ENCODE measurements around the gene RBMX.

Gene RBMX

GRCh38 chrX:136862546-136862945 is 18.0 kb downstream of the RBMX start:
- Histone ChIP-seq H3K27me3 (replicated peaks; ENCODE audit: control insufficient read depth, insufficient read depth, low read length) (no peaks in the 10 kb centered on the region), H3K36me3 (ENCODE audit: control insufficient read depth, insufficient read depth, low read length, severe bottlenecking) (peaks cover 46% of the 10 kb centered on the region)

DNA sequence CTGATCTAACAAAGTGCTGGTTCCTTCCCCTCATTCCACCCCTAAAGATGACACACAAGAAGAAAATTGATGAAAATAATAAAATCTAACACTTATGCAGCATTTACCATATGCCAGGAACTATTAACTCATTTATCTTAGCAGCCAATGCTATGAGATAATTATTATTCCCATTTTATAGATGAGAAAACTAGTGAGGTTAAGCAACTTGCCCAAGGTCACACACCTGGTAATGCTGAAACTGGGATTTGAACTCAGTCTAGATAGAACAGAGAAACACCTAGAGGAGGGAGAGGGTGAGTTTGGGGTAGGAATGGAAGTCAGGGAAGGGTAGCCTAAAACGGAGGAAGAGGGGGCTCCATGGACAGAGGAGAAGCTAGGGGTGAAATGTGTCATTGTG is 18.6 kb downstream of the RBMX start:
- H3K9me3 ChIP-seq (ENCODE audit: control insufficient read depth, low read length), result no peaks in the 10 kb centered on the region
- no peak overlapping the region for H3K9ac ChIP-seq (ENCODE audit: low read length)
- H3K27me3 ChIP-seq (replicated peaks; ENCODE audit: control insufficient read depth, insufficient read depth, low read length), result no peaks in the 10 kb centered on the region
- H3K4me1 ChIP-seq (ENCODE audit: control insufficient read depth, insufficient read depth, low read length), result no peaks in the 10 kb centered on the region
- H3K4me3 ChIP-seq (ENCODE audit: low read length), result no peak overlapping the region
- no peak for DNase-seq (ENCODE audit: low read depth)
- peaks cover 46% of the 10 kb centered on the region for H3K36me3 ChIP-seq (ENCODE audit: control insufficient read depth, insufficient read depth, low read length, severe bottlenecking)

More at GRCh38 chrX:136862546-136862945, 18.0 kb downstream of the RBMX start:
- Histone ChIP-seq H3K9me3 (ENCODE audit: control insufficient read depth, low read length) (no peaks in the 10 kb centered on the region), H3K9ac (ENCODE audit: low read length) (no peak overlapping the region), H3K4me1 (ENCODE audit: control insufficient read depth, insufficient read depth, low read length) (peaks cover 3% of the 10 kb centered on the region), H3K4me3 (ENCODE audit: low read length) (no peak overlapping the region)
- no peak for DNase-seq (ENCODE audit: low read depth)

- peaks cover 34% of the 10 kb centered on the region for H3K36me3 ChIP-seq (ENCODE audit: control insufficient read depth, insufficient read depth, low read length, severe bottlenecking)
- no peaks in the 10 kb centered on the region for H3K27me3 ChIP-seq (replicated peaks; ENCODE audit: control insufficient read depth, insufficient read depth, low read length)
- H3K4me1 ChIP-seq (ENCODE audit: control insufficient read depth, insufficient read depth, low read length), result no peaks in the 10 kb centered on the region
Observed at GRCh38 chrX:136858007-136858756, 22.3 kb downstream of the RBMX start.

DNA sequence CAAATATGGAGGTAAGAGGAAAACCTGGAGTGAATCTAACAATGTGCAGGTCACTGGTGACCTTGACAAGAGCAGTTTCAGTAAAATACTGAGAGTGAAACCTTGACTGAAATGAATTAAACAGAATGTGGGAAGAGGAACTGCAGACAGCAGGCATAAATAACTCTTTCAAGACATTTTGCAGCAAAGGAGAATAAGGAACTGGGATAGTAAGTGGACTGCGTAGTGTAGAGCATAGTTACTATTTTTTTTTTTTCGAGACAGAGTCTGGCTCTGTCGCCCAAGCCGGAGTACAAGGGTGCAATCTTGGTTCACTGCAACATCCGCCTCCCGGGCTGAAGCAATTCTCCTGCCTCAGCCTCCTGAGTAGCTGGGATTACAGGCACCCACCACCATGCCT is 24.0 kb downstream of the RBMX start:
- H3K36me3 ChIP-seq (ENCODE audit: control insufficient read depth, insufficient read depth, low read length, severe bottlenecking), result peaks cover 19% of the 10 kb centered on the region
- no peaks in the 10 kb centered on the region for H3K27me3 ChIP-seq (replicated peaks; ENCODE audit: control insufficient read depth, insufficient read depth, low read length)
- no peak overlapping the region for H3K9ac ChIP-seq (ENCODE audit: low read length)
- H3K4me3 ChIP-seq (ENCODE audit: low read length), result no peak overlapping the region
- DNase-seq (ENCODE audit: low read depth), result no peak
- H3K4me1 ChIP-seq (ENCODE audit: control insufficient read depth, insufficient read depth, low read length), result no peaks in the 10 kb centered on the region
- no peaks in the 10 kb centered on the region for H3K9me3 ChIP-seq (ENCODE audit: control insufficient read depth, low read length)

More at GRCh38 chrX:136858007-136858756, 22.3 kb downstream of the RBMX start:
- H3K9ac ChIP-seq (ENCODE audit: low read length), result no peak overlapping the region
- no peak for DNase-seq (ENCODE audit: low read depth)
- H3K4me3 ChIP-seq (ENCODE audit: low read length), result no peak overlapping the region
- H3K9me3 ChIP-seq (ENCODE audit: control insufficient read depth, low read length), result no peaks in the 10 kb centered on the region

DNA sequence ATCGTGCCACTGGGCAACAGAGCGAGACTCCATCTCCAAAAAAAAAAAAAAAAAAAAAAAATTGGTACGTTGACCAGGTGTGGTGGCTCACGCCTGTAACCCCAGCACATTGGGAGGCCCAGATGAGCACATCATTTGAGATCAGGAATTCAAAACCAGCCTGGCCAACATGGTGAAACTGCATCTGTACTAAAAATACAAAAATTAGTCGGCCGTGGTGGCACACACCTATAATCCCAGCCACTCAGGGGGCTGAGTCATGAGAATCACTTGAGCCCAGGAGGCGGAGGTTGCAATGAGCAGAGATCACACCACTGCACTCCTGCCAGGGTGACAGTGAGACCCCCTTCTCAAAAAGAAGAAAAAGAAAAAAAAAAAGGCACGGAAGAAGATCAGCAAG is 24.5 kb downstream of the RBMX start:
- H3K4me3 ChIP-seq (ENCODE audit: low read length), result no peak overlapping the region
- peaks cover 15% of the 10 kb centered on the region for H3K36me3 ChIP-seq (ENCODE audit: control insufficient read depth, insufficient read depth, low read length, severe bottlenecking)
- no peaks in the 10 kb centered on the region for H3K9me3 ChIP-seq (ENCODE audit: control insufficient read depth, low read length)
- no peak for DNase-seq (ENCODE audit: low read depth)
- H3K9ac ChIP-seq (ENCODE audit: low read length), result no peak overlapping the region
- no peaks in the 10 kb centered on the region for H3K27me3 ChIP-seq (replicated peaks; ENCODE audit: control insufficient read depth, insufficient read depth, low read length)
- no peaks in the 10 kb centered on the region for H3K4me1 ChIP-seq (ENCODE audit: control insufficient read depth, insufficient read depth, low read length)

DNA sequence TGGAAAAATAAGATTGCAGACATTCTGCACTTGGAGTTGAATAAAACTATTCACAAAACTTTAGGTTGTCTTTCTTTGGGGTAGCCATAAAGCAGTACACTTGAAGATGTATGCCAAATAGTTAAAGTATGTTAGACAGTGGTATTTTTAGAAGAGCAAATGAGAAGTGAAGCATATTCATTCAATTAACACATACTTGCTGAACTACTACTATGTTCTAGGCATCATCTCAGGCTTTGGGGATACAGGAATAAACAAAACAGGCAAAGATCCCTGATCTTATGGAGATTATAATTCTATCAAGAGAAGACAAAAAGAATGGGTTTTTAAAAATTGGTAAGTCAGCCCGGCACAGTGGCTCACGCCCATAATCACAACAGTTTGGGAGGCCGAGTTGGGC is 29.0 kb downstream of the RBMX start:
- no peaks in the 10 kb centered on the region for H3K27me3 ChIP-seq (replicated peaks; ENCODE audit: control insufficient read depth, insufficient read depth, low read length)
- H3K4me1 ChIP-seq (ENCODE audit: control insufficient read depth, insufficient read depth, low read length), result peaks cover 7% of the 10 kb centered on the region
- no peak overlapping the region for H3K9ac ChIP-seq (ENCODE audit: low read length)
- H3K9me3 ChIP-seq (ENCODE audit: control insufficient read depth, low read length), result no peaks in the 10 kb centered on the region
- no peak overlapping the region for H3K4me3 ChIP-seq (ENCODE audit: low read length)
- no peak for DNase-seq (ENCODE audit: low read depth)
- peaks cover 10% of the 10 kb centered on the region for H3K36me3 ChIP-seq (ENCODE audit: control insufficient read depth, insufficient read depth, low read length, severe bottlenecking)

DNA sequence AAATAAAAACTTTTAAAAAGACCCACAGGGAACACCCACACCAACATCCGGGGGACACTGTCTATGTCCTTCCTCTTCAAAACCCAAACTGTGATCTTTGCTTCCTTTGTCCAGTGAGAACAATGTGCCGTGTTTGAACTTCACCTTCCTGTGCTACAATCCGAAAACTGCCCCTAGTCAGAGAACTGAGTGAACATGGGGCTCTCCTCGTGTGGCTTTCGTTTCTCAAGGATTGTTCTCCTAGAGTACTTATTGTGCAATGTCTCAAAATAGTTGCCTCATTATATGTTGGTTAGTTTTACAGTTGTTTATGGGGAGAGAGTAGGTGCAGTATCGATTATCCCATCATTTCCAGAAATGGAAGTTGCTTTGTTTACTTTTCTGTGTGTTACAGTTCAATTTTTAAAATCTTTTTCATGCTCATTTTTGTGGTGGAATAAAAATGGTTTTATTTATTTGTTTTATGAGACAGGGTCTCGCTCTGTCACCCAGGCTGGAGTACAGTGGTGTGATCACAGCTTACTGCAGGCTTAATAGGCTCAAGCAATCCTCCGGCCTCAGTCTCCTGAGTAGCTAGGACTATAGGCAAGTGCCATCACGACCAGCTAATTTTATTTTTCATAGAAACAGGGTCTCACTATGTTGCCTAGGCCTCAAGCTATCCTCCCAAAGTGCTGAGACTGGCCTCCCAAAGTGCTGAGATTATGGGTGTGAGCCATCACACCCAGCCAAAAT is 29.9 kb downstream of the RBMX start:
- Histone ChIP-seq H3K9me3 (ENCODE audit: control insufficient read depth, low read length) (no peaks in the 10 kb centered on the region), H3K4me1 (ENCODE audit: control insufficient read depth, insufficient read depth, low read length) (peaks cover 7% of the 10 kb centered on the region), H3K4me3 (ENCODE audit: low read length) (no peak overlapping the region), H3K36me3 (ENCODE audit: control insufficient read depth, insufficient read depth, low read length, severe bottlenecking) (peaks cover 10% of the 10 kb centered on the region), H3K27me3 (replicated peaks; ENCODE audit: control insufficient read depth, insufficient read depth, low read length) (no peaks in the 10 kb centered on the region), H3K9ac (ENCODE audit: low read length) (no peak overlapping the region)
- DNase-seq (ENCODE audit: low read depth), result peak; percentile 69

DNA sequence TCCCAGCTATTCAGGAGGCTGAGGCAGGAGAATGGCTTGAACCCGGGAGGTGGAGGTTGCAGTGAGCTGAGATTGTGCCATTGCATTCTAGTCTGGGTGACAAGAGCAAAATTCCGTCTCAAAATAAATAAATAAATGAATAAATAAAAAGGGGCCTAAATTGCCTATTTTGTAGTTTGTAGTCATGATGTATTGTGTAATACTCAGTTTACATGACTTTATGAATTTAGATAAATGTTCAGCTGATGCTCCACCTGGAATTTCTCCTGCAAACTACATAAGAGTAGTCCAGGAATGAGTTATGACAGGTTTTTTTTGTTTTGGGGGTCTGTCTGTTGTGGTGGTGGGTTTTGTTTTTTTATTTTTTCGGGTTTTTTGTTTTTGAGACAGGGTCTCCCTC is 31.1 kb downstream of the RBMX start:
- H3K27me3 ChIP-seq (replicated peaks; ENCODE audit: control insufficient read depth, insufficient read depth, low read length), result no peaks in the 10 kb centered on the region
- no peak overlapping the region for H3K9ac ChIP-seq (ENCODE audit: low read length)
- DNase-seq (ENCODE audit: low read depth), result no peak
- no peak overlapping the region for H3K4me3 ChIP-seq (ENCODE audit: low read length)
- peaks cover 5% of the 10 kb centered on the region for H3K9me3 ChIP-seq (ENCODE audit: control insufficient read depth, low read length)
- peaks cover 18% of the 10 kb centered on the region for H3K36me3 ChIP-seq (ENCODE audit: control insufficient read depth, insufficient read depth, low read length, severe bottlenecking)
- peaks cover 7% of the 10 kb centered on the region for H3K4me1 ChIP-seq (ENCODE audit: control insufficient read depth, insufficient read depth, low read length)

- peaks cover 5% of the 10 kb centered on the region for H3K9me3 ChIP-seq (ENCODE audit: control insufficient read depth, low read length)
- peaks cover 18% of the 10 kb centered on the region for H3K36me3 ChIP-seq (ENCODE audit: control insufficient read depth, insufficient read depth, low read length, severe bottlenecking)
- H3K9ac ChIP-seq (ENCODE audit: low read length), result no peak overlapping the region
- H3K27me3 ChIP-seq (replicated peaks; ENCODE audit: control insufficient read depth, insufficient read depth, low read length), result no peaks in the 10 kb centered on the region
- DNase-seq (ENCODE audit: low read depth), result no peak
- no peak overlapping the region for H3K4me3 ChIP-seq (ENCODE audit: low read length)
- H3K4me1 ChIP-seq (ENCODE audit: control insufficient read depth, insufficient read depth, low read length), result peaks cover 7% of the 10 kb centered on the region
Observed at GRCh38 chrX:136847874-136848273, 32.7 kb downstream of the RBMX start.

DNA sequence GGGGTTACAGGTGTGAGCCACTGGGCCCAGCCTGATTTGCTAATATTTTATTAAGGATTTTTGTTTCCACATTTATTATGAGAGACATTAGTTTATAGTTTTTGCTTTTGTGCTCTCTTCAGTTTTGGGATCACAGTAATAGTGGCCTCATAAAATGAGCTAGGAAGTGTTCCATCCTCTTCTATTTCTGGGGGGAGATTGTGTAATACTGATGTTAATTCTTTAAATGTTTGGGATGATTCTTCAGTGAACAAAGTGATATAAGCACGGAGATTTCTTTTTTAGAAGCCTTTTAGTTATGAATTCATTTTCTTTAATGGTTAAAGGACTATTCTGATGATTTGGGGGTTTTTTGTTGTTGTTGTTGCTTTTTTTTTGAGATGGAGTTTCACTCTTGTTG is 41.3 kb downstream of the RBMX start:
- Histone ChIP-seq H3K9me3 (ENCODE audit: control insufficient read depth, low read length) (no peaks in the 10 kb centered on the region), H3K4me1 (ENCODE audit: control insufficient read depth, insufficient read depth, low read length) (no peaks in the 10 kb centered on the region), H3K4me3 (ENCODE audit: low read length) (no peak overlapping the region), H3K36me3 (ENCODE audit: control insufficient read depth, insufficient read depth, low read length, severe bottlenecking) (no peaks in the 10 kb centered on the region), H3K27me3 (replicated peaks; ENCODE audit: control insufficient read depth, insufficient read depth, low read length) (no peaks in the 10 kb centered on the region), H3K9ac (ENCODE audit: low read length) (no peak overlapping the region)
- peak; percentile 33 for DNase-seq (ENCODE audit: low read depth)

DNA sequence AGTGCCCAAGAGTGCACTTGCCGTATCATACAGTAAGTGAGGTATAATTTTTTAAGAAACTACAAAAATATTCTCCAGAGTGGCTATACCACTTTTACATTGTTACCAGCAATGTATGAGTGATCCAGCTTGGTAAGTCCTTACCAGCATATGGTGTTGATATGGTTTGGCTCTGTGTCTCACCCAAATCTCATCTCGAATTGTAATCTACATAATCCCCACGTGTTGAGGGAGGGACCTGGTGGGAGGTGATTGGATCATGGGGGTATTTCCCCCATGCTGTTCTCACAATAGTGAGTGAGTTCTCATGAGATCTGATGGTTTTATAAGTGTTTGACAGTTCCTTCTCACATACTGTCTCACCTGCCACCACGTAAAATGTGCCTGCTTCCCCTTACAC is 44.8 kb downstream of the RBMX start:
- Histone ChIP-seq H3K4me3 (ENCODE audit: low read length) (no peak overlapping the region), H3K9ac (ENCODE audit: low read length) (no peak overlapping the region), H3K4me1 (ENCODE audit: control insufficient read depth, insufficient read depth, low read length) (no peaks in the 10 kb centered on the region), H3K9me3 (ENCODE audit: control insufficient read depth, low read length) (no peaks in the 10 kb centered on the region), H3K27me3 (replicated peaks; ENCODE audit: control insufficient read depth, insufficient read depth, low read length) (no peaks in the 10 kb centered on the region), H3K36me3 (ENCODE audit: control insufficient read depth, insufficient read depth, low read length, severe bottlenecking) (no peaks in the 10 kb centered on the region)
- DNase-seq (ENCODE audit: low read depth), result no peak
